Middle frontal gyrus (tissue), 1 donor: ENCODE data around the gene PCARE.
A peak's percentile ranks its signal among the peaks of the same experiment; 100 is the strongest.
"Not testable (repeated sequence)": the region's sequence is repeated elsewhere in the genome, so short reads cannot be mapped to it uniquely, and the experiment has no call there.

Experiments used
- DNase-seq: peaks from one replicate; pipeline ENCODE4 v3.0.0-alpha.2; 2015; ENCODE audit warnings: low spot score; ENCODE audit errors: extremely low spot score

The PCARE gene

DNA sequence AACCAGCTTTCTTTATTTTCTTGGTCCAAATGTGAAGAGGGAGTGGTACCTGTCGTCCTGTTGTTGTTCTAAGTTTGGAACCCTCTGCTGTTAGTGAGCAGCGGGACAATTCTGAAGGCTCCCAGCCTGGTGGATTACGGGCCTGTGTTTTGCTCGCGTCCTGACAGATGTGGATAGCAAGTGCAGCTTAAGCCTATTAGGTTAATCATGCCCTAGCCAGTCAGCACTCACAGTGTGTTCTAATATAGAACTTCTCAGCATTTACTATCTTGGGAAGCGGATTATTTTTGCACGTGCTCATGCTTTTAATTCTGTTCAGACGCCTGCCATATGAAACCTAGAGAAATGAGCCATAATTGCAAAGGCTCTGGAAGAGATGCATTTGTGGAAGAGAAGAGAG lies at the start of gene PCARE:
Gene PCARE, minus strand, starts transcription at position 113 of the 400 bp plus-strand sequence. CDS start 262 bp downstream, outside the sequence.
- DNase-seq, result no peak

GRCh38 chr2:29123617-29124349 lies 49.5 kb upstream of the PCARE start:
- DNase-seq, result no peak

- no peak for DNase-seq
Observed at GRCh38 chr2:29120846-29121245, 46.5 kb upstream of the PCARE start.

DNA sequence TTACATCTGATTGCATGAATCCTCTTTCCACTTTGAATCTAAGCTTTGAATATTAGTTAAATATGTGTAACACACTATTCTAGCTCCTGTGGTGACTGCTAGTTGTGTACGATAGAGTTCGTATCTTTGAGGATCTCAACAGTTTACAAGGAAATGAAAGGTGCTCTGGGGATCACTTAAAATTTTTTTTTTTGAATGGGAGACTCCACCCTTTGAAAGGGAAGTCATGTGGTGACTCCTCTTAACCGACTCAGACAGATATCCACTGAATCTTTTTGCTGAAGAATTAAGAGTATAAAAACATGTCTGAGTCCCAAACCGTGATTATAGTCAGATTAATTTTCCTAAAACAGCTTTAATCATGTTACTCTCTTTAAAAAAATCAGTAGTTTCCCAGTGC lies 44.9 kb upstream of the PCARE start:
- DNase-seq, result no peak

GRCh38 chr2:29117636-29118303 lies 43.4 kb upstream of the PCARE start:
- DNase-seq, result no peak

DNA sequence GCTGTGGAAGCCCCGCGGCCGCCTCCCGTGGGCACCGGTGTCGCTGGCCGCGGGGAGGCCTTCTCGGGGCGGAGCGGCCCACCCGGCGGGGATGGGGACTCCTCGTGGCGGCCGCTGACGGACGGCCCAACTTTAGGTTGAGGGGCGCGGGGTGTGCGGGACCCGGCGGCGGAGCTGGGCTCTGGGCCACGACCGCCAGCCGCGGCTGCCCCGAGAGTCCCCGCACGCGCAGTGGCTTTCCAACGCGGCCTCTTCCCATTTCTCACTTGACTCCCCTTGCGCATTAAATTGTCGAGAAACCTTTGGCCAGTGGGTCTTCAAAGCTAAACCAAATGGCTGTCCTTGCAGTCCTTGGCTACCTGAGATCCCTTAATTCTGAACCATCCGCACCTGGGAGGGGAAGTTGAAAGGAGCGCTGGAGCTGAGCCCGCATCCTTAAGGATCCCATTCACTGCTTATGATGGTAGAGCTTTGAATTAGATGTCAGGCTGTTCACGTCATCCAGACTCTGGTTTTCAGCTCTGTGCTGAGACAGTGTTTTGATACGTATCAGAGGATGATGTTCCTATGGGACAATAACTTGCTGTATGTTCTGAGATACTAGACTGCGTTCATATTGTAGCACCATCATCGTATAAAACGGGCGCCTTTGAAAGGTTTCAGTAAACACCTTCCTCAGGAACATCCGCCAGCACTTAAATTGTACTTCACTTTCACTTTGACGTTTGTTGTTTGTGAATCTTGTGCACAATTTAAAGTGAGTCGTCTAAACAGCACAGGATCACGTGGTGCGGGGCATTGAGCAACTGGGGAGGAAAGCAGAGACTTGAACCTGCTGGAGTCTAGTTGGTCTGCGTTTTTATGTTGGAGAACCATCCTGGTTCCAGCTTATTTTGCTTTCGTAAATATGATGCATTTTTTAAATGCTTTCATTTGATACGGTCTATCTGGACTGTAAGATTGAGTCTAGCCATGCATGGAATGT lies 41.8 kb upstream of the PCARE start:
- peak; percentile 49 for DNase-seq

- peak; percentile 62 for DNase-seq
Observed at GRCh38 chr2:29114946-29115609, 40.8 kb upstream of the PCARE start, which contains the start of gene CLIP4. Gene CLIP4 (plus strand): TSS chr2:29115415. CDS start chr2:29121389, 5,974 bp downstream.

- DNase-seq, result no peak
Observed at GRCh38 chr2:29114586-29114945, 40.2 kb upstream of the PCARE start.

- DNase-seq, result no peak
Observed at GRCh38 chr2:29113891-29114321, 39.6 kb upstream of the PCARE start.

DNA sequence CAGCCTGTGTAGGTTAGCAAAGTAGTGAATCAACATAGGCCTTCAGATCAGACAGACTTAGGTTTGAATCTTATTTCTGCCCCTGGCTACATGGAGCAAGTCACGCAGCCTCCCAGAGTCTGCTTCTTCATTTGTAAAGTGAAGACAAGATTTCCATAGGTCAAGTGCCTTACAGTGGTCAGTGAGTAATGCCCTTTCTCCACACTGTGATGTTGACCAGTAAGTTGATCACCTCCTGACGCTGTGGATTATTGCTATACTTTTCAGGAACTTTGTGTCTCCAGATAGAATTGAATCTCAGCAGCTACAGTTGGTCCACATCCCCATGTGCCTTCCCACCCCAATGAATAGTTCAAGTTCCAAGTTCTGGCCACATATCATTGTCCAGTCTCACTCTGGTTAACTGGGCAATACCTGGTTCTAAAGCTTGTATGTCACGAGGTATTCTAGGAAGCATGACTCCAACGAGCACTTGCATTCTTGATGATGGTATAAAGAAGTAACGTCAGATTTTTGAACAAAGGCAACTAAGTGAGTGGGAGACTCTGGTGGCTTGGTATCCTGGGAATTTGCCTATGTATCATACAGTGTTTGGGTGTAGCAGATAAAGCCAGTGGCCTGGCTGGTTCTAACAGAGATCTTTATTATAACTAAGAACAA lies 38.8 kb upstream of the PCARE start:
- no peak for DNase-seq

DNA sequence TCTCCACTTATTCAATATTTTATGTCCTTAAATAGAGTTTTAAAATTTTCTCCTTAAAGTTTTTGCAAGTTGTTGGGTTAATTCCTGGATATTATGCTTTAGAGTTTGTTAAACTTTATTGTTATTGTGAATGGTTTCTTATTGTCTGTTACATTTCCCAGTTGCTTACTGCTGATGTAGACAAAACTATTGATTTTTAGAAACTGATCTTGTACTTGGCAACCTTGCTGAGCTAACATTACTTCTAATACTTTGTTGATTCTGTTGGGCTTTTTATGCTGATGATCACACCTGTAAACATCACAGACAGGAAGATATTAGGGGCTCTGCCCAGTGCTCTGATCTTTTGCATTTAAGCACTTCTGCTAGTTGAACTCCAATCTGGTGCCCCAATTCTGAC lies 38.1 kb upstream of the PCARE start:
- no peak for DNase-seq

- DNase-seq, result no peak
Observed at GRCh38 chr2:29110916-29111535, 36.7 kb upstream of the PCARE start.

- DNase-seq, result no peak
Observed at GRCh38 chr2:29109246-29109645, 34.9 kb upstream of the PCARE start.

DNA sequence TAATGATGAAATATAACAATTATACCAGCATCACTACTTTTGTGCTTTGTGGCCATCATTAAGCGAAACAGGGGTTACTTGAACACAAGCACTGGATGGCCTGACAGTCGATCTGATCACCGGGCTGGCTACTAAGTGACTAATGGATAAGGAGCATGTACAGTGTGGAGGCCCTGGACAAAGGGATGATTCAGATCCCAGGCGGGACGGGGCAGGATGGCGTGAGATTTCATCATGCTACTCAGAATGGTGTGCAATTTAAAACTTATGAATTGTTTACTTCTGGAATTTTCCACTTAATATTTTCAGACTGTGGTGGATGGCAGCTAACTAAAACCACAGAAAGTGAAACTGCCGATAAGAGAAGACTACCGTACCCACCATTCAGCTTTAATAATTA lies 33.9 kb upstream of the PCARE start:
- DNase-seq, result no peak

DNA sequence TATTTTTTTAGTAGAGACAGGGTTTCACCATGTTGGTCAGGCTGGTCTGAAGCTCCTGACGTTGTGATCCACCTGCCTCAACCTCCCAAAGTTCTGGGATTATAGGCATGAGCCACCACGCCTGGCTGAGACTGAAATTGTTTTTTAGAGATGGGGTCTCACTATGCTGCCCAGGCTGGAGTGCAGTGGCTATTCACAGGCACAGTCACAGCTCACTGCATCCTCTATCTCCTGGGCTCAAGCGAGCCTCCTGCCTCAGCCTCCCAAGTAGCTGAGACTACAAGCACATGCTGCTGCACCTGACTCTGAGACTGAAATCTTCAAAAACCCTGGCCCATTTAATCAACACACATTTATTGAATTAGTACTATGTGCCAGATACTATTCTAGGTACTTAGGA lies 33.2 kb upstream of the PCARE start:
- DNase-seq, result not testable (repeated sequence)

DNA sequence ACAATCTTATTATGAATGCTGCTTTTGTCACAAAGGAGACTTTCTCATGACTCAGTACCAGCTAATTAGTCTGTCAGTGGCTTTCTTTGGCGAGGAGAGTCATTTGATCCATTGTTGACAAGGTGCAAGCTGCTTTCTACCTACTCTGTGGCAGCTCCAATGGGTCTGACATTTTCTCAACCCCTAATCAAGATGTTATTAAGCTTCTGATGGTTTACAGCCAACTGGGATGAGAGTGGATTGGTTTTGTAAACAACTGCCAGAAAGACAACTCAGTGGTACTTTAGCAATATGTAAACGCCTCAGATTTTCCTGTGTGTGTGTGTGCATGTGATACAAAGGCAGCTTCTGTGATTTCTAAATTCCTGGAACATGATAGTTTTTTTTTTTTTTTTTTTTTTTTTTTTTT lies 32.7 kb upstream of the PCARE start:
- DNase-seq, result no peak

DNA sequence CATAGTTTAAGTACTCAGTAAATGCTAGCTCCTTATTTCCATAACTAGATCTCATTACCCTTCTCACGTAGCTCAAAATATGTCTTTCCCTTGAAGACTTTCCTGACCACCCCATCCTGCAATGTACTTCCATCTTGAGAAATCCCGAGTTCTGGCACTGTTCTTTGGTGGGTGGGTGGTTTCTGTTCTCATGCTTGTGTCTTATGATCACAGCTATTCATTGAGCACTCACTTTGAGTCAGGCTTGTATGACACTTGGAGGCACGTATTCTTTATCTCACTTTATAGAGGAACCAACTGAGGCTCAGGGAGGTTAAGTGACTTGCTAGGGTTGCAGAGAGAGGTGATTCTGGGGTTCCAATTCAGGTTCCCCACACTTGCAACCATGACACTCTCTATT lies 31.9 kb upstream of the PCARE start:
- DNase-seq, result no peak

DNA sequence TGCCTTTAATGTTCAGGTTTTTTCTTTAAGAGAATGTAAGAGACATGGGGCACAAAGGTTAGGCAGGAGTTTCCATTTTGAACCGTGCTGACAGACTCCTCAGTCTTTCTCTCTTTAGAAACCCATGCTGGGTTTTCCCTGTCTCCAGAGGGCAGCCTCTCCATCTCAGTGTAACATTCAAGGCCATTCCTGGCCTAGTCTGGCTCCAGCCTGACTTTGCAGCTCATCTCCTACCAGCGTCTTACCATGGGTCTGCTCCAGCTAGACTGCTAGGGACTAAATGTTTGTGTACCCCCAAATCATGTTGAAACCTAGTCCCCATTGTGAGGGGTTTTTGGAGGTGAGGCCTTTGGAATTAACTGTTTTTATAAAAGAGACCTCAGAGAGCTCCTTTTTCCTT lies 31.1 kb upstream of the PCARE start:
- no peak for DNase-seq

GRCh38 chr2:29104688-29105087 lies 30.4 kb upstream of the PCARE start:
- no peak for DNase-seq

GRCh38 chr2:29100564-29100963 lies 26.2 kb upstream of the PCARE start:
- DNase-seq, result no peak
